ENCODE measurements around the gene CEMIP. TPM values are rescaled to one million over a fixed set of nuclear protein-coding genes. Genes with fewer than 3 reads are reported as not detected.

The CEMIP gene
- total RNA-seq, 4 donors from 2014 or later, result 0.04 TPM; not detected in 3

DNA sequence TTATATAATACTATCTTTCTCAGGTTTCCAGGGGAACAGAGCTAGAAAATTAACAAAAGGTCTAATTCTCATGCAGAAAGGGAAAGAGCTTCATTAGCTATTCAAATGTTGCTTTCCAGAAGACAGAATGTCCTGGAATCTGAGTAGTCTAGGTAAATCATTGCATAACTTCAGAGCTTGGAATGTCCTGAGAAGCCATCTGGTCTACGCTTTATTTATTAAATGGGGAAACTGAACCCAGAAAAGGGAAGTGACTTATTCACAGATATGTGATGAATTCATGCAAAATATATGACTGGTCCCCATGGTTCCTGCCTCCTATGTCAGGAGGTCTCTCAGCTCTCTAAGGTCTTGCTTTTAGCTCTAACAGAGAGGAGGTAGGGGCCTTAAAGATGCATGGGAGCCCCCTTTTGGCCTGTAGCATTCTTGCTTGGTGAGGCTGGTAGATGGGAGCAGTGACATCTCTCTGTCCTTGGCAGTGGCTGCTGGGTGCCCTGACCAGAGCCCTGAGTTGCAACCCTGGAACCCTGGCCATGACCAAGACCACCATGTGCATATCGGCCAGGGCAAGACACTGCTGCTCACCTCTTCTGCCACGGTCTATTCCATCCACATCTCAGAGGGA is 99.2 kb downstream of the CEMIP start:
- Histone ChIP-seq H3K36me3 (no peaks in the 10 kb centered on the region), H3K27me3 (no peaks in the 10 kb centered on the region), H3K9me3 (no peaks in the 10 kb centered on the region), H3K4me3 (no peak overlapping the region), H3K27ac (no peak overlapping the region), H3K4me1 (peaks cover 0 to 14% of the 10 kb centered on the region in 2 donors)
- no peak for ATAC-seq
- in situ Hi-C loops (cut with MboI; ENCODE audit: low sequenced_read_pairs in 4 of 4) (no loop called here), intact Hi-C loops (cut with DNase I; ENCODE audit: low total_unique reads) (no loop called here)
- no peak for DNase-seq
- TF ChIP-seq, protein P1, sequence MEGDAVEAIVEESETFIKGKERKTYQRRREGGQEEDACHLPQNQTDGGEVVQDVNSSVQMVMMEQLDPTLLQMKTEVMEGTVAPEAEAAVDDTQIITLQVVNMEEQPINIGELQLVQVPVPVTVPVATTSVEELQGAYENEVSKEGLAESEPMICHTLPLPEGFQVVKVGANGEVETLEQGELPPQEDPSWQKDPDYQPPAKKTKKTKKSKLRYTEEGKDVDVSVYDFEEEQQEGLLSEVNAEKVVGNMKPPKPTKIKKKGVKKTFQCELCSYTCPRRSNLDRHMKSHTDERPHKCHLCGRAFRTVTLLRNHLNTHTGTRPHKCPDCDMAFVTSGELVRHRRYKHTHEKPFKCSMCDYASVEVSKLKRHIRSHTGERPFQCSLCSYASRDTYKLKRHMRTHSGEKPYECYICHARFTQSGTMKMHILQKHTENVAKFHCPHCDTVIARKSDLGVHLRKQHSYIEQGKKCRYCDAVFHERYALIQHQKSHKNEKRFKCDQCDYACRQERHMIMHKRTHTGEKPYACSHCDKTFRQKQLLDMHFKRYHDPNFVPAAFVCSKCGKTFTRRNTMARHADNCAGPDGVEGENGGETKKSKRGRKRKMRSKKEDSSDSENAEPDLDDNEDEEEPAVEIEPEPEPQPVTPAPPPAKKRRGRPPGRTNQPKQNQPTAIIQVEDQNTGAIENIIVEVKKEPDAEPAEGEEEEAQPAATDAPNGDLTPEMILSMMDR (IDR thresholded peaks at IDR 0.05 in 4 of 5, conservative IDR thresholded peaks at IDR 0.05 in 1 of 5), result no peak

DNA sequence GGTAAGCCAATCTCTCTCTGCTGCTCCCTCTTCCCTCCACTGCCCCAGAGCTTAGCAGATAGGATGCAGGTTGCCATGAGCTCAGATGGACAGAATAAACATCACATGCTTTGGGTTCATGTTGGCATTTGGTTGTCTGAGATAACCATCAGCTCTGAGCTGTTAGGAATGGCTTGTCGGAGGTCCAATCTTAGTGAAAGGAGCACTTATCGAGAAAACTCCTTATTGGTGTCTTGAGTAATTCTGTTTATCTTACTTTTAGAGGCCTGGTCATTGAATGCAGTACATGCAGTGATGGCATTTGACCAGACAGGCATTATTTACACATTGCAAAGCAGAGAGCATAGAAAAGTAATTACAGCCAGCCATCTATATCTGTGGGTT is 99.7 kb downstream of the CEMIP start:
- Histone ChIP-seq H3K27me3 (no peaks in the 10 kb centered on the region), H3K9me3 (no peaks in the 10 kb centered on the region), H3K36me3 (no peaks in the 10 kb centered on the region), H3K27ac (no peak overlapping the region), H3K4me3 (no peak overlapping the region), H3K4me1 (peaks cover 0 to 14% of the 10 kb centered on the region in 2 donors)
- no peak for ATAC-seq
- no peak for DNase-seq
- TF ChIP-seq, protein P1 (IDR thresholded peaks at IDR 0.05 in 4 of 5, conservative IDR thresholded peaks at IDR 0.05 in 1 of 5), result no peak
- TF ChIP-seq POLR2A (IDR thresholded peaks at IDR 0.05), result no peak
- in situ Hi-C loops (cut with MboI; ENCODE audit: low sequenced_read_pairs in 4 of 4), result no loop called here
- intact Hi-C loops (cut with DNase I; ENCODE audit: low total_unique reads), result no loop called here

GRCh38 chr15:80880086-80880485 is 100.9 kb downstream of the CEMIP start:
- Histone ChIP-seq H3K9me3 (no peaks in the 10 kb centered on the region), H3K27me3 (no peaks in the 10 kb centered on the region), H3K36me3 (no peaks in the 10 kb centered on the region), H3K4me3 (no peak overlapping the region), H3K27ac (no peak overlapping the region), H3K4me1 (peaks cover 0 to 12% of the 10 kb centered on the region in 2 donors)
- TF ChIP-seq, protein P1 (IDR thresholded peaks at IDR 0.05 in 4 of 5, conservative IDR thresholded peaks at IDR 0.05 in 1 of 5), result no peak
- in situ Hi-C loops (cut with MboI; ENCODE audit: low sequenced_read_pairs in 4 of 4), result no loop called here
- DNase-seq (no peak), ATAC-seq (no peak)
- intact Hi-C loops (cut with DNase I; ENCODE audit: low total_unique reads), result no loop called here

- Histone ChIP-seq H3K4me3 (no peak overlapping the region), H3K27ac (no peak overlapping the region), H3K4me1 (peaks cover 0 to 5% of the 10 kb centered on the region in 2 donors), H3K36me3 (no peaks in the 10 kb centered on the region), H3K9me3 (no peaks in the 10 kb centered on the region), H3K27me3 (no peaks in the 10 kb centered on the region)
- no peak for TF ChIP-seq POLR2A (IDR thresholded peaks at IDR 0.05)
- TF ChIP-seq, protein P1 (IDR thresholded peaks at IDR 0.05 in 4 of 5, conservative IDR thresholded peaks at IDR 0.05 in 1 of 5), result no peak
- in situ Hi-C loops (cut with MboI; ENCODE audit: low sequenced_read_pairs in 4 of 4), result no loop called here
- intact Hi-C loops (cut with DNase I; ENCODE audit: low total_unique reads), result no loop called here
- DNase-seq (no peak), ATAC-seq (no peak)
These were observed 104.5 kb downstream of the CEMIP start for GRCh38 chr15:80883641-80884040.
